Neural progenitor cell (in vitro differentiated cells): ENCODE data around the gene HECTD4.

Experiments used
- EZH2 ChIP-seq: fragments of 200-600 bp; sonication (generic); IDR thresholded peaks from 2 replicates; pipeline ENCODE4 v1.6.1; 2017; ENCODE audit warnings: antibody characterized with exemption, mild to moderate bottlenecking, moderate library complexity
- TF ChIP-seq, protein P1 (sequence below): fragments of 200-600 bp; sonication (generic); IDR thresholded peaks from 2 replicates; pipeline ENCODE4 v1.5.1; 2017; ENCODE audit warnings: antibody characterized with exemption, mild to moderate bottlenecking

DNA sequence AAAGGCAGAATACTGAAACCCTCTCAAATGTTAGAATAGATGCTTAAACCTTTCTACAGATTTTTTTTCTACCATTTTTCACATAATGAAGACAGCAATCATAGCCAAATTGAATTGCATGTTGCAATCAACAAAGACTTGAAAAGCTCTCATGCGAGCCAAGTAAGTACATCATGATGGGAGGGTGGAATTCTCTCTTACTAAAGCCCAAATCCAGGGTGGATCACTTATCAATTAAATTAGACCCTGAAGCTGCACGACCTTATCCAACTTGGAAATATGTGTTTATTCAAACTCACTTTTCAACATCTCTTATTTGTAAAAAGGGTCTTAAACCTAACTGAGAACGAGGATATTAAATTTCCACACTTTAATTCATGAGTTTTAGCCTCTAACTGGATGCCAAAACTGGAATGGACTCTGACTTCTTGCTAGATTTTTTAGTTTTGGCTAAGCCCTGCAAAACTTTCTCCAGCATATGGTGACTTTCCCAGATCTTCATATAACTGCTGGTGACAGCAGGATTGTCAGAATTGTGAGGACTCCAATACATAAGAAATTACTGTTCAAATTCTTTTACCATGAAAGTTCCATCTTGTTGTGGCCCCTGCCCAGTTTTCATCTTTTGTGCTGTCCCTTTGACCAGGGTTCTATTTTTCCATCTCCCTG is 53.6 kb downstream of the HECTD4 start:
- TF ChIP-seq, protein P1, sequence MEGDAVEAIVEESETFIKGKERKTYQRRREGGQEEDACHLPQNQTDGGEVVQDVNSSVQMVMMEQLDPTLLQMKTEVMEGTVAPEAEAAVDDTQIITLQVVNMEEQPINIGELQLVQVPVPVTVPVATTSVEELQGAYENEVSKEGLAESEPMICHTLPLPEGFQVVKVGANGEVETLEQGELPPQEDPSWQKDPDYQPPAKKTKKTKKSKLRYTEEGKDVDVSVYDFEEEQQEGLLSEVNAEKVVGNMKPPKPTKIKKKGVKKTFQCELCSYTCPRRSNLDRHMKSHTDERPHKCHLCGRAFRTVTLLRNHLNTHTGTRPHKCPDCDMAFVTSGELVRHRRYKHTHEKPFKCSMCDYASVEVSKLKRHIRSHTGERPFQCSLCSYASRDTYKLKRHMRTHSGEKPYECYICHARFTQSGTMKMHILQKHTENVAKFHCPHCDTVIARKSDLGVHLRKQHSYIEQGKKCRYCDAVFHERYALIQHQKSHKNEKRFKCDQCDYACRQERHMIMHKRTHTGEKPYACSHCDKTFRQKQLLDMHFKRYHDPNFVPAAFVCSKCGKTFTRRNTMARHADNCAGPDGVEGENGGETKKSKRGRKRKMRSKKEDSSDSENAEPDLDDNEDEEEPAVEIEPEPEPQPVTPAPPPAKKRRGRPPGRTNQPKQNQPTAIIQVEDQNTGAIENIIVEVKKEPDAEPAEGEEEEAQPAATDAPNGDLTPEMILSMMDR = no peak
- no peak for TF ChIP-seq EZH2
